ENCODE results near the gene NOL4L.

- TF ChIP-seq, protein P1, sequence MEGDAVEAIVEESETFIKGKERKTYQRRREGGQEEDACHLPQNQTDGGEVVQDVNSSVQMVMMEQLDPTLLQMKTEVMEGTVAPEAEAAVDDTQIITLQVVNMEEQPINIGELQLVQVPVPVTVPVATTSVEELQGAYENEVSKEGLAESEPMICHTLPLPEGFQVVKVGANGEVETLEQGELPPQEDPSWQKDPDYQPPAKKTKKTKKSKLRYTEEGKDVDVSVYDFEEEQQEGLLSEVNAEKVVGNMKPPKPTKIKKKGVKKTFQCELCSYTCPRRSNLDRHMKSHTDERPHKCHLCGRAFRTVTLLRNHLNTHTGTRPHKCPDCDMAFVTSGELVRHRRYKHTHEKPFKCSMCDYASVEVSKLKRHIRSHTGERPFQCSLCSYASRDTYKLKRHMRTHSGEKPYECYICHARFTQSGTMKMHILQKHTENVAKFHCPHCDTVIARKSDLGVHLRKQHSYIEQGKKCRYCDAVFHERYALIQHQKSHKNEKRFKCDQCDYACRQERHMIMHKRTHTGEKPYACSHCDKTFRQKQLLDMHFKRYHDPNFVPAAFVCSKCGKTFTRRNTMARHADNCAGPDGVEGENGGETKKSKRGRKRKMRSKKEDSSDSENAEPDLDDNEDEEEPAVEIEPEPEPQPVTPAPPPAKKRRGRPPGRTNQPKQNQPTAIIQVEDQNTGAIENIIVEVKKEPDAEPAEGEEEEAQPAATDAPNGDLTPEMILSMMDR (IDR thresholded peaks at IDR 0.05), result no peak
- TF ChIP-seq POLR2AphosphoS5 (IDR thresholded peaks at IDR 0.05) (no peak), POLR2A (IDR thresholded peaks at IDR 0.05) (no peak), EP300 (IDR thresholded peaks at IDR 0.05) (no peak)
Measured at GRCh38 chr20:32566379-32567374, 18.5 kb downstream of the NOL4L start.
